Spinal cord (tissue), 10 donors: ENCODE results near the gene ADGRG1. TPM values are rescaled to one million over a fixed set of nuclear protein-coding genes. Genes with fewer than 3 reads are reported as not detected.

ENCODE experiments used
- DNase-seq, 6 donors: peaks; one replicate each; pipeline versions ENCODE4 v3.0.0 to v3.0.0-alpha.2; 2013 to 2015; ENCODE audit warnings: low spot score in 6 of 6, low read depth in 4 of 6
- H3K27ac ChIP-seq: one replicate; pipeline ENCODE4 v1.5.1; 2013; ENCODE audit warnings: low read depth, low read length, control low read depth
- H3K27me3 ChIP-seq: one replicate; pipeline ENCODE4 v1.6.1; 2013; ENCODE audit warnings: low read length; ENCODE audit not compliant: control insufficient read depth, insufficient read depth
- H3K36me3 ChIP-seq: one replicate; pipeline ENCODE4 v1.6.1; 2013; ENCODE audit warnings: low read length; ENCODE audit not compliant: control insufficient read depth, insufficient read depth
- H3K4me1 ChIP-seq: one replicate; pipeline ENCODE4 v1.6.1; 2013; ENCODE audit warnings: low read length; ENCODE audit not compliant: control insufficient read depth, insufficient read depth
- H3K4me3 ChIP-seq: one replicate; pipeline ENCODE4 v1.5.1; 2013; ENCODE audit warnings: low read depth, low read length, control low read depth
- H3K9me3 ChIP-seq: one replicate; pipeline ENCODE4 v1.6.1; 2013; ENCODE audit warnings: low read length; ENCODE audit not compliant: control insufficient read depth, insufficient read depth
- WGBS: methylation state at CpG from one replicate; pipeline ENCODE4 v1.1.5; 2013; ENCODE audit warnings: missing lambda C conversion rate; ENCODE audit not compliant: insufficient coverage; 5-methylcytosine and 5-hydroxymethylcytosine counted together
- polyA plus RNA-seq, 2 donors: library from polyadenylated mRNA; unstranded; fragments of 120-200 nt; gene quantifications; one replicate each; pipeline ENCODE4 v1.2.1, GENCODE V29; 2013; ENCODE audit not compliant: insufficient read length in 2 of 2
- total RNA-seq, 2 donors: library from RNA; depleted of rRNA in 1 of 2; stranded (reverse); fragments of 120-200 nt in 1 of 2; fragments of >200 nt in 1 of 2; gene quantifications; one replicate each; pipeline versions ENCODE4 v1.2.3 to v1.2.4, GENCODE V29; 2013 to 2014
- donor health status: healthy.

The ADGRG1 gene
- total and polyA plus RNA-seq, 4 donors, result 30.1 to 367 (median 189) TPM

DNA sequence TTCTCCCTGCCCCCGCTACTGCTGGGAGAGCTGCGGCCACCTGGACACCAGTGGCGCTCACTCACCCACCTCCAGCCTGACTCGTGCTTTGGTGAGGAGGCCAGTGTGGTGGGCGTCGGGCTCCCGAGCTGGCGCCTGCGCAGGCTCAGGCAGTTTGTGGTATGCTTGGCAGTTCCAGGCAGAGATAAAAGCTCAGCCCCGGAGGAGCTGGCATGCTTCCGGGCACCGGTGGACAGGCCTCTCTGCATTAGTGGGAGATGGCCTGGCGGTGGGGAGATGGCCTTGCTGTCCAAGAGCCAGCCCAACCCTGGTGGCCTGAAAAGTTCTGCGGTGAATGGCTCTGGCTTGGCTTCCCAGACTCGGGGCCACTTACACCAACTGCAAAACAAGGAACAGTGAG is 4.1 kb downstream of the ADGRG1 start:
- WGBS, result 43% methylated on average over 15 of the region's 15 CpGs
- Histone ChIP-seq H3K9me3 (no peaks in the 10 kb centered on the region), H3K36me3 (peaks cover 15% of the 10 kb centered on the region), H3K27me3 (no peaks in the 10 kb centered on the region), H3K4me3 (no peak overlapping the region), H3K4me1 (peaks cover 100% of the 10 kb centered on the region), H3K27ac (peak overlapping the region; percentile 88)
- peak in 2 of 6 donors; percentile 38 to 65 for DNase-seq

DNA sequence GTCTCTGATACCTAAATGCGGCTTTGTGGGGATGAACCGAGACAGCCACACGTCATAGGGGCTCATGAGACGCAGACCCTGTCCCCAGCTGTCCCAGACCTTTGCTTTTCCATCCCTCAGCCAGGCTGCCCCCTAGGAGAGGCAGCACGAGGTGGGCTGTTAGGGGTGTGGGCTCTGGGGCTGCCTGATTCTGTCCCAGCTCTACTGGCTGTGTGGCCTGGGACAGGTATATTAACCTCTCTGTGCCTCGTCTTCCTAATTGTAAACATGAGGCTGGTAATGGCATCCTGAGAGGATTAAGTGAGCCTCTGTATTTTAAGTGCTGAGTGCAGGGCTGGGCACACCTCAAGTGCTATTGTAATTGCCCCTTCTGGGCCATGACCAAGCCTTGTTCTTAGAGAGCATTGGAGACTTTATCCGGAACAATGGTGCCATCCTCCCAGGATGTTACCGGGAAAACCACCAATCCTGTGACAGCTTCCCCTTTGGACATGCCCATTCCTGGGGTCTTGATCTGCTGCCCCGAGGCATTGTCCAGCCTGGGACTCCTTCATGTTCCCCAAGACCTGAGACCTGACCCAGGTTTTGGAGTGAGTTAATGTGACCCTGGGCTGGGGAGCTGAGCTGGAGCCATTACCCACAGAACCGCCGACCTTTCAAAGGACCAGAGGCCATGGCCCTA is 5.1 kb downstream of the ADGRG1 start:
- Histone ChIP-seq H3K4me1 (peaks cover 100% of the 10 kb centered on the region), H3K4me3 (no peak overlapping the region), H3K36me3 (peaks cover 15% of the 10 kb centered on the region), H3K9me3 (no peaks in the 10 kb centered on the region), H3K27me3 (no peaks in the 10 kb centered on the region), H3K27ac (peak overlapping the region; percentile 96)
- DNase-seq, result no peak
- 89% methylated on average over 10 of the region's 11 CpGs for WGBS

DNA sequence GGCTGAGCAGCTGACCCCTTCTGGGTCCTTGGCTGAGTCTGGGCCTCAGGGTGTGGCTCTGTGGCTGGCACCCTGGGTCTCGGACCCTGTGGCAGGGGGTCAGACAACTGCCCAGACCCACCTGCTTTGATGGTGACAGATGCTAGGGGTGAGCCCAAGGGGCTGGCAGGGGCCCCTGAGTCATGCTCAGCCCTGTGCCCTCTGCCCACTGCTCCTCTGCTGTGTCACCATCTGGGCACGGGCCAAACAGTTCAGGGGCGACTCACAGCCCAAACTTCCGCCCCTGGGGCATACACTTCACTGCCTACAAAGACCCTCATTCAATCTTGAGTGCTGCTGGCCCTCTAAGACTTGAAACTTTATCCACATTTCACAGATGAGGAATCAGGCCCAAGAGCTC is 5.7 kb downstream of the ADGRG1 start:
- Histone ChIP-seq H3K27me3 (no peaks in the 10 kb centered on the region), H3K27ac (peak overlapping the region; percentile 96), H3K9me3 (no peaks in the 10 kb centered on the region), H3K36me3 (peaks cover 15% of the 10 kb centered on the region), H3K4me3 (no peak overlapping the region), H3K4me1 (peaks cover 100% of the 10 kb centered on the region)
- peak in 1 of 6 donors; percentile 57 for DNase-seq
- WGBS, result 55% methylated on average over 4 of the region's 4 CpGs

DNA sequence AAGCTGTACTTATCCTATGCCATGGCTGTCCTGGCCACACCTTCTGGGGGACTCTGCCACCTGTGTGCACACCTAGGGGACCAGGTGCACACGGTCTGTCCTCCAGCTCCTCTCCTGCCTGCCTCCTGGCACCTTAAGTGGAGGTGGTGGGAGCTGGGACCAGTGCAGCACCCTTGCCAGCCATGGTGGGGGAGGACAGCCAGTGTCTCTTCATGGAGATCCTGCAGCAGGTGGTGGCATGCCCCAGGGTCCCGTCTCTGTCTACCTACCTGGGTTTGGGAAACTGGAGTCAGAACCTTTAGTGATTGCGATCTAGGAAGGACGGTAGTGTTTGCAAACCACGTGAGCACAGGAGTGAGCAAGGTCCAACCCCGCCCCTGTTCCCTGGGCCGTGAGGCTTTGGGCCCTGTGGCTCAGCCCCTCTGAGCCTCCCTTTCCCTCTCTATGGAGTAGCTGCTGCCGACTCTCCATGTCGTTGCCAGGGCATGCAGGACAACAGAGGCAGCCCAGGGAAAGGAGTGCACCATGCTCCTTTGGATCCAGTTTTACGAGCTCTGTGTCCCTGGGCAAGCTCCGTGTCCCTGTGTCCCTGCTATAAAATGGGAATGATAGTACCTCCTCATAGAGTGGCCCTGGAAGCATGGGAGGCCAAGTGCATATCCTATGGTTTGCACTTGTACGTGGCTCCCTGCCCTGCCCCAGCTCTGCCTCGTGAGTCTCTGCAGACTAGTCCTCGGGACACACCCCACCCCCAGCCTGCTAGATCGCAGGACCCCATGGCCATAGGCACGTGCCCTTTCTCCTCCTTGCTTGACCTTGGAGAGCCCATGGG is 7.1 kb downstream of the ADGRG1 start:
- H3K27ac ChIP-seq, result peak overlapping the region; percentile 96
- no peaks in the 10 kb centered on the region for H3K9me3 ChIP-seq
- H3K4me1 ChIP-seq, result peaks cover 100% of the 10 kb centered on the region
- peaks cover 15% of the 10 kb centered on the region for H3K36me3 ChIP-seq
- WGBS, result 53% methylated on average over 15 of the region's 16 CpGs
- no peak for DNase-seq
- H3K27me3 ChIP-seq, result no peaks in the 10 kb centered on the region
- no peak overlapping the region for H3K4me3 ChIP-seq

DNA sequence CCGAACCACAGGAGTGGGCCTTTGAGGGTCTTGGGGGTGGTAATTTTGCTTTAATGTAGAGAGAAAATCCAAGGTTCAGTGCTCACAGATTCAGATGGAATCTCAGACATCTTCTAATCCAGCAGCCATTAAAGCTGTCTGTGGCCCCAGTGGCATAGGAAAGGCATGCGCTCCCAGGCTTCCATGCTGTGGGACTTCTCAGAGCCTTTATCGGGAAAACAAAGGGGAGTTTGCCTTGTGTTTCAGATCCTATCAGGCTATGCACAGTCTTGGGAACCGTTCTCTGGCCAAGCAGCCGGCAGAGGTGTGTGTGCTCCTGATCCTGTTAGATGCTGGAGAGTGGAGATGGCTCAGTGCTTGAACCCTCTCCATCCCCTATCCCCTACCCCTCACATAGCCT is 7.8 kb downstream of the ADGRG1 start:
- H3K27me3 ChIP-seq, result no peaks in the 10 kb centered on the region
- no peak for DNase-seq
- peaks cover 19% of the 10 kb centered on the region for H3K36me3 ChIP-seq
- 100% methylated on average over 1 of the region's 5 CpGs for WGBS
- peaks cover 100% of the 10 kb centered on the region for H3K4me1 ChIP-seq
- no peaks in the 10 kb centered on the region for H3K9me3 ChIP-seq
- H3K27ac ChIP-seq, result peak overlapping the region; percentile 96
- H3K4me3 ChIP-seq, result no peak overlapping the region

DNA sequence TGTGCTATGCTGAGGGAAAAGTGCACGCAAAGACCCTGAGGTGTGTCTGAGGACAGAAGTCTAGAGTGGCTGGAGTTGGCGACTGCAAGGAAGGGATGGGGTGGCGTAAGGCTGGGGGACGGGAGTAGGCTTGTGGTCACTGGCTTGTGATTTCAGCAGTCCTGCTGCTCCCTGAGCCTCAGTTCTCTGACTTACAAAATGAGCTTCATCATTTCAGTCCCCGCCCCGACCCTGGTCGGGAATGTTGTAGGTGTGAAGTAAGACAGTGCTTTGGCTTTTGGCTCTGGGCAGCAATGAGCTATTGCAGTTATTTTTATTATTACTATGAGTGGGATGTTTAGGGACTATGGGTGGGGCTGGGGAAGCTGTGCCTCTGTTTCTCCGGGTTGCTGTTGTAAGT is 8.6 kb downstream of the ADGRG1 start:
- no peaks in the 10 kb centered on the region for H3K27me3 ChIP-seq
- H3K4me1 ChIP-seq, result peaks cover 99% of the 10 kb centered on the region
- WGBS, result 50% methylated on average over 4 of the region's 8 CpGs
- peaks cover 25% of the 10 kb centered on the region for H3K36me3 ChIP-seq
- no peaks in the 10 kb centered on the region for H3K9me3 ChIP-seq
- no peak overlapping the region for H3K4me3 ChIP-seq
- H3K27ac ChIP-seq, result peak overlapping the region; percentile 96
- DNase-seq, result no peak

DNA sequence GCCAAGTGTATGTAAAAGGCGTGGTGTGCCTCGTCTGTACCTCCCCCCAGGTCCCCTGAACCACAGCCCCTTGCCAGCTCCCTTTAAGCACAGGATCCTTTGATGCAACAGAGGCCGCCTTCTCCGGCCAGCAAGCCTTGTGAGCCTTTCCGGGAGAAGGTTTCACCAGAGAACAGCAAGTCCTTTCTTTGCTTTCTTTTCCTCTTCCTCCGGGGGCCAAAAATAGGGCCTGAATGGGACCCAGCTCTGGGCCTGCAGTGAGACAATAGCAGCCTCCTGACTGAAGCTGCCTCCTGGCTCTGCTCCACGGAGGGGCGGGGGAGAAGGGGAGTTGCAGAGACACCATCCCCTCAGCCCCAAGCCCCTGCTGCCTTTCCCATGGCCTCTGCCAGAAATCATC is 9.0 kb downstream of the ADGRG1 start:
- Histone ChIP-seq H3K36me3 (peaks cover 28% of the 10 kb centered on the region), H3K4me3 (no peak overlapping the region), H3K9me3 (no peaks in the 10 kb centered on the region), H3K27ac (peak overlapping the region; percentile 96), H3K4me1 (peaks cover 99% of the 10 kb centered on the region), H3K27me3 (no peaks in the 10 kb centered on the region)
- peak in 5 of 6 donors; percentile 79 to 96 (median 87) for DNase-seq
- 10% methylated on average over 5 of the region's 8 CpGs for WGBS

DNA sequence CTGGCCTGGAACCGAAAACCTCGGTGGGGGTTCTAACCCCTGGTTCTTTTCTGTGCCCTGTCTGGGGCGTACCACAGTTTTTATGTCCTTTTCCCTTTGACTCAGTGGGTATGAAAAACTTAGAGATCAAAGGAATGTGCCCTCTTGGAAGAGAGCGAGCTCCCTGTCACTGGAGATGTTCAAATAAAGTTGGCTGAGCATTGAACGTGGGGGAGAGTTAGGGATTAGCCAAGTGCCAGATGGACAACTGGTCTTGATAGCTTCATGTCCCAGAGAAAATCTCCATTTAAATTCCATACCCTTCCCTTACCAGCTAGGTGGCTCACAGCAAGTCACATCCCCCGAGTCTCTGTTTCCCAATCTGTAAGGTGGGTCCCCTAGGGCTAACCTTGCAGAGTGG is 9.5 kb downstream of the ADGRG1 start:
- H3K4me3 ChIP-seq, result no peak overlapping the region
- peak in 1 of 6 donors; percentile 41 for DNase-seq
- H3K9me3 ChIP-seq, result no peaks in the 10 kb centered on the region
- peak overlapping the region; percentile 96 for H3K27ac ChIP-seq
- peaks cover 98% of the 10 kb centered on the region for H3K4me1 ChIP-seq
- WGBS, result 48% methylated on average over 4 of the region's 6 CpGs
- no peaks in the 10 kb centered on the region for H3K27me3 ChIP-seq
- peaks cover 27% of the 10 kb centered on the region for H3K36me3 ChIP-seq

DNA sequence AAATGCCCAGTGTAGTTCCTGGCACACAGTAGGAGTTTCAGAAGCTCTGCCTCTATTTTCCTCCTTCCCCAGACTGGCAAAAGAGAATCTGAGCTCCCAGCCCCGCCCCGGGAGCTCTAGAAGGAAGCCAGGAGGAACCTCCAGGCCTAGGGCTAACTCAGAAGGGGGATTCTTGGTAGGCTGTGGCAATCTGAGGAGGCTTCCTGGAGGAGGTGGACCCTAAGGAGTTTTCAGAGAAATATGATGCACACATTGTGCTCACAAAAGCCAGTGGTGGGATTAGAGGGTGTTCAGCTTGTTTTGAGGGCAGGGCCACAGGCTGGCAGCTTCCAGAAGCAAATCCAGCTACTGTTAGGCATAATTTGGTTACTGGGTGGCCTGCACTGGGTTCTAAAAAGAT is 10.0 kb downstream of the ADGRG1 start:
- no peaks in the 10 kb centered on the region for H3K27me3 ChIP-seq
- no peak overlapping the region for H3K4me3 ChIP-seq
- peaks cover 98% of the 10 kb centered on the region for H3K4me1 ChIP-seq
- DNase-seq, result no peak
- WGBS, result no CpG with 5 or more reads among the region's 2 CpGs
- H3K36me3 ChIP-seq, result peaks cover 29% of the 10 kb centered on the region
- H3K27ac ChIP-seq, result peak overlapping the region; percentile 96
- H3K9me3 ChIP-seq, result no peaks in the 10 kb centered on the region
